ENCODE data around the gene ANKS3. TPM values are rescaled to one million over a fixed set of nuclear protein-coding genes. Genes with fewer than 3 reads are reported as not detected.

Gene ANKS3
- total RNA-seq, 1 donor from 2014 or later, result 13.7 TPM

DNA sequence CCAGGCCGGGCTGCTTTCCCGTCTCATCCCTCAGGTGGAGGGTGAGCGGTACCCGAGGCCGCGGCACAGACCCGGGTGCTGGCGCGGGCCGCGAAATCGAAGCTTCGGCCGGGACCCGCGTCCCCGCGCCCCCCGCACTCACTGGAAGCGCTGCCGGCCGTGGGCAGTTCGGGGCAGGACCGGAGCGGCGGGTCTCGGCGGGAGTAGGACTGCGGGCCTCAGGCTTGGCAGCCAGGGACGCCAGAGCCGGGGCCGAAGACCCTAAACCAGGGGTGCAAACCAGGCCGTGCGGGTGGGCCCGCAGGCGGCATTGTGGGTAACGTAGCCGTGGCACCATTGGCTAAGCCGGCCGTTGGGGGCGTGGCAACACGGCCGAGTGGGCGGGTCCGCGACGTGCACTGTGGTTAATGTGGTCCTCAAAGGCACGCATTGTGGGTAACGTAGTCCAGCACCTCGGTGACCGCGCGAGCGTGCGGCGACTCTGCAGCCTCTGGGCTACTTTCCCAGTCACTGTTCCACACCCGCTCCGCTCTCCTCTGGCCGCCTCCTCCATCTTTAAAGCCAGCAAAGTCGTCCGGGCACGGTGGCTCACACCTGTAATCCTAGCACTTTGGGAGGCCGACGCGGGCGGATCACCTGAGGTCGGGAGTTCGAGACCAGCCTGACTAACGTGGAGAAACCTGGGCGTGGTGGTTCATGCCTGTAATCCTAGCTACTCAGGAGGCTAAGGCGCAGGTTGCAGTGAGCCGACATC, 33.0 kb upstream of the ANKS3 start, which contains the start of gene ZNF500:
Gene ZNF500 (minus strand): TSS at position 288 of the 754 bp plus-strand sequence. CDS start 1,184 bp downstream, outside the sequence.
- peak within 1 kb of the TSS; percentile 96 for H3K4me3 ChIP-seq (ENCODE audit: low read depth, low read length)
- peak; percentile 48 for DNase-seq (ENCODE audit: low read depth)
- TF ChIP-seq, protein P1, sequence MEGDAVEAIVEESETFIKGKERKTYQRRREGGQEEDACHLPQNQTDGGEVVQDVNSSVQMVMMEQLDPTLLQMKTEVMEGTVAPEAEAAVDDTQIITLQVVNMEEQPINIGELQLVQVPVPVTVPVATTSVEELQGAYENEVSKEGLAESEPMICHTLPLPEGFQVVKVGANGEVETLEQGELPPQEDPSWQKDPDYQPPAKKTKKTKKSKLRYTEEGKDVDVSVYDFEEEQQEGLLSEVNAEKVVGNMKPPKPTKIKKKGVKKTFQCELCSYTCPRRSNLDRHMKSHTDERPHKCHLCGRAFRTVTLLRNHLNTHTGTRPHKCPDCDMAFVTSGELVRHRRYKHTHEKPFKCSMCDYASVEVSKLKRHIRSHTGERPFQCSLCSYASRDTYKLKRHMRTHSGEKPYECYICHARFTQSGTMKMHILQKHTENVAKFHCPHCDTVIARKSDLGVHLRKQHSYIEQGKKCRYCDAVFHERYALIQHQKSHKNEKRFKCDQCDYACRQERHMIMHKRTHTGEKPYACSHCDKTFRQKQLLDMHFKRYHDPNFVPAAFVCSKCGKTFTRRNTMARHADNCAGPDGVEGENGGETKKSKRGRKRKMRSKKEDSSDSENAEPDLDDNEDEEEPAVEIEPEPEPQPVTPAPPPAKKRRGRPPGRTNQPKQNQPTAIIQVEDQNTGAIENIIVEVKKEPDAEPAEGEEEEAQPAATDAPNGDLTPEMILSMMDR (conservative IDR thresholded peaks at IDR 0.05; ENCODE audit: low read depth, low read length), result no peak

GRCh38 chr16:4765511-4766474, 31.7 kb upstream of the ANKS3 start:
- no peak for DNase-seq (ENCODE audit: low read depth)
- TF ChIP-seq, protein P1 (conservative IDR thresholded peaks at IDR 0.05; ENCODE audit: low read depth, low read length), result no peak
- peak overlapping the region; percentile 96 for H3K4me3 ChIP-seq (ENCODE audit: low read depth, low read length)

- no peak for DNase-seq (ENCODE audit: low read depth)
- no peak overlapping the region for H3K4me3 ChIP-seq (ENCODE audit: low read depth, low read length)
- TF ChIP-seq, protein P1 (conservative IDR thresholded peaks at IDR 0.05; ENCODE audit: low read depth, low read length), result no peak
Observed at GRCh38 chr16:4763791-4764190, 29.7 kb upstream of the ANKS3 start.

- H3K4me3 ChIP-seq (ENCODE audit: low read depth, low read length), result no peak overlapping the region
- DNase-seq (ENCODE audit: low read depth), result no peak
- TF ChIP-seq, protein P1 (conservative IDR thresholded peaks at IDR 0.05; ENCODE audit: low read depth, low read length), result no peak
Observed at GRCh38 chr16:4762205-4762604, 28.1 kb upstream of the ANKS3 start.

DNA sequence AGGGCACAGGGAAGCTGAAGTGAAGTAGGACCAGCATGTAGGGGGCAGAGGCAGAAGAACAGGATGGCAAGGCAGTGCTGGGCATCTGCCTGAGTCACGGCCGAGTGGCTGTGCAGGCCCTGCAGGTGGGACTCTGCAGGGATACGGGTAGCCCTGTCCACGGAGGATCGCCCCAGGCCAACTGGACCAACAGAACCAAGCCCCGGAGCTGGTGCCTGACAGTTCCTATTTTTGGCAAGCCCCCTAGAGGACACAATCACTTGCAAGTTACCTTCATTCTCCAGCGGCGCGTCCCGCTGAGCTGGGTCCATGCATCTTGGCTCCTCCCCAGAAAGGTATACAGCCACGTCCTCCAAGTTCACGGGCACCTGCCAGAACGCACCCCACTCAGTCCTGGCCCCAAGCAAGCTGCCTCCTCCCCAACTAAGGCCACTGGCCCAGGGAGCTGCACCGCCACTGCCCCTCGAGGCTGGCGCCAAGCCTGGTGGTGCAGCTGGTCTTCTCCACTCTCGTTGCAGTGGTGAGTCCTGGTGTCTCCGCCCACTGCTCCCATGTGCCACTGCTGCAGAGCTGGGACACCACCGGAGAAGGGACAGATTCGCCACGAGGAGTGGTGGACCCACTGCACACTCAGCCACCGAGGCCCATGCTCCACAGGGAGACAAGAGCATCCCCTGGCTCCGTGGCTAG, 26.3 kb upstream of the ANKS3 start:
- H3K4me3 ChIP-seq (ENCODE audit: low read depth, low read length), result no peak overlapping the region
- no peak for DNase-seq (ENCODE audit: low read depth)
- TF ChIP-seq, protein P1 (conservative IDR thresholded peaks at IDR 0.05; ENCODE audit: low read depth, low read length), result no peak

DNA sequence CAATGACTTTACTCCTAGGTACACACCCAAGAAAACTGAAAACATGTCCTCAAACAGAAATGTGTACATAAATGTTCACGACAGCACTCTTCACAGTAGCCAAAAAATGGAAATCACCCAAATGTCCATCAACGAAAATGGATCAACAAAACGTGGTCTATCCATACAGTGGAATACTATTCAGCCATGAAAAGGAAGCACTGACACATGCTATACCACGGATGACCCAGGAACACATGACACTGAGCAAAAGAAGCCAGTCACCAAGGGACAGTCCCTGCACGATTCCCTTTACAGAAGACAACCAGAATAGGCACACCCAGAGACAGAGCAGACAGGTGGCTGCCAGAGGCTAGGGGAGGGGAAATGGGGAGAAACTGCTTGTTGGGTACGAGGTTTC, 21.6 kb upstream of the ANKS3 start:
- TF ChIP-seq, protein P1 (conservative IDR thresholded peaks at IDR 0.05; ENCODE audit: low read depth, low read length), result no peak
- no peak overlapping the region for H3K4me3 ChIP-seq (ENCODE audit: low read depth, low read length)
- DNase-seq (ENCODE audit: low read depth), result no peak
